ENCODE data around the gene OMP. TPM values are rescaled to one million over a fixed set of nuclear protein-coding genes. Genes with fewer than 3 reads are reported as not detected.
A peak's percentile ranks its signal among the peaks of the same experiment; 100 is the strongest.

The OMP gene
- total RNA-seq, 1 donor from 2014 or later, result not detected

DNA sequence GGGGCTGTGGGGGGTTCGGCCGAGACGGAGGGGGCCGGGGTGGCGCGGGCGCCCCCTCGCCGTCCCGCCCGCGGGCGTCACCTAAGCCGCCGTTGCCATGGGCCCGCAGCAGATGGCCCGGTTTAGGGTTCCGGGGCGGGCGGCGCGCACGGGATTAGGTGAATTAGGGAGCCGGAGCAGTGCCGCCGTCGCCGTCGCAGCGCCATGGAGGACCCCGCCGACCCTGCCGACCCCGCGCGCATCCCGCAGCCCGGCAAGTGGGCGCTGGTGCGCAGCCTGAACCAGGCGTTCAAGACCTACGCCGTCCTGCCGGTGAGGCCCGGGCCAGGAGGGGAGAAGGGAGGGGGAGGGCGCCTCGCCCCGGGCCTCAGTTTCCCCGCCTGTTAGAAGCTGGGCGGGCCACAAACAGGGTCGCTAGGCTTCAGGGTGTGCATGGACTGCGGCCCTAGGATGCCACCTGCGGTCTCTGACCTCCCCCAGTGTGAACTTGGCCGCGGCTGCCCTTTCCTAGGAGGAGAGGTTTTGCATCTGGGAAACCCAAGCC, 35.5 kb downstream of the OMP start:
- no peak overlapping the region for H3K4me3 Mint-ChIP-seq (ENCODE audit: low read depth)
- H3K4me1 Mint-ChIP-seq (ENCODE audit: low read depth), result peaks cover 29% of the 10 kb centered on the region
- H3K27me3 Mint-ChIP-seq (ENCODE audit: low read depth), result peaks cover 16% of the 10 kb centered on the region
- intact Hi-C loops (cut with micrococcal nuclease), result no loop called here
- no peaks in the 10 kb centered on the region for H3K36me3 Mint-ChIP-seq (ENCODE audit: low read depth)
- DNase-seq (ENCODE audit: low spot score), result no peak
- no peak overlapping the region for H3K27ac Mint-ChIP-seq
- H3K9me3 Mint-ChIP-seq, result no peaks in the 10 kb centered on the region

DNA sequence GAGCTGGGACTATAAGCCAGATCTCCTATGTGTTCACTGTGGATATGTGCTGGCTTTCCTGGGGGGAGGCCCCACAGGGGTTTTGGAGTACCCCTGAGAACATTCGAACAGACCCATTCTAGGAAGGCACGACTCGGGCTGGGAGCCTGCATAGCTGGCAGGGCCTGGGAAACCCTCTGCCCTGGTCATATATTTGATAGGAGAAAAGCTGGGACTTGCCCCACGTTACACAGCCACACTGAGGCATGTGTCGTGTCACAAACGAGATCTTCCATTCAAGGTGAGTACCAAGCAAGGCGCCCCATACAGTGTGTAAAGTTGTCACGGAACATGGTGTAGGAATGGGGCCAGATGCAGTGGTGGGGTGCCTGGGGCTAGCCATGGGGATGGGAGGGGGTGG, 36.6 kb downstream of the OMP start:
- H3K9me3 Mint-ChIP-seq, result no peaks in the 10 kb centered on the region
- peaks cover 29% of the 10 kb centered on the region for H3K4me1 Mint-ChIP-seq (ENCODE audit: low read depth)
- H3K27ac Mint-ChIP-seq, result no peak overlapping the region
- DNase-seq (ENCODE audit: low spot score), result no peak
- intact Hi-C loops (cut with micrococcal nuclease), result no loop called here
- no peak overlapping the region for H3K4me3 Mint-ChIP-seq (ENCODE audit: low read depth)
- no peaks in the 10 kb centered on the region for H3K36me3 Mint-ChIP-seq (ENCODE audit: low read depth)
- H3K27me3 Mint-ChIP-seq (ENCODE audit: low read depth), result peaks cover 16% of the 10 kb centered on the region

DNA sequence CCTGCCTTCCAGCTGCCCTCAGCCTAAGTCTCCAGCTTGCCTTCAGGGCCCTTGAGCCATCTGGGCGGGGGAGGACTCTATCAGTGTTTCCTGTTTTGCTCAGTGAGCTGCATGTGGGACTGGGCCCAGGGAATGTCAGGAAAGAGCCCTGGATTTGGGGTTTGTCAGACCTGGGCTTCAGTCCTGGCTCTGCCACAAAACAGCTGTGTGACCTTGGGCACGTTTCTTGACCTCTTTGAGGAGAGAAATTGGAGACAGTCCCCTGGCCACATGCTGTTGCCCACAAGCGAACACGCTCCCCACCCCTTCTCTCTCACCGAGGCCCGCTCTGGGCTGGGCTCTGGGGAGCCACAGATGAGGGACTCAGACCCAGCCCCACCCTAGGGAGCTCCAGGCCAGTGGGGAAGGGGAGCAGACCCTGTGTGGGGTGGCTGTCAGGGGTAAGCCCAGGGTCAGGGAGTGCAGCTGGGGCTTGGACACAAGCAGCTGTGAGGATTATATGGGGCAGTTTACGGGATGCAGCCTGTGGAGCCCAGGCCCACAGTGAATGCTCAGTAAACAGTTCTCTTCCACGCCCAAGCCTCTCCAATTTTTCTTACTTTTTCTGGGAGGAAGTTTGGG, 37.7 kb downstream of the OMP start:
- H3K4me3 Mint-ChIP-seq (ENCODE audit: low read depth), result no peak overlapping the region
- intact Hi-C loops (cut with micrococcal nuclease), result no loop called here
- H3K36me3 Mint-ChIP-seq (ENCODE audit: low read depth), result no peaks in the 10 kb centered on the region
- peaks cover 29% of the 10 kb centered on the region for H3K4me1 Mint-ChIP-seq (ENCODE audit: low read depth)
- DNase-seq (ENCODE audit: low spot score), result no peak
- H3K27ac Mint-ChIP-seq, result no peak overlapping the region
- no peaks in the 10 kb centered on the region for H3K9me3 Mint-ChIP-seq
- peaks cover 16% of the 10 kb centered on the region for H3K27me3 Mint-ChIP-seq (ENCODE audit: low read depth)

DNA sequence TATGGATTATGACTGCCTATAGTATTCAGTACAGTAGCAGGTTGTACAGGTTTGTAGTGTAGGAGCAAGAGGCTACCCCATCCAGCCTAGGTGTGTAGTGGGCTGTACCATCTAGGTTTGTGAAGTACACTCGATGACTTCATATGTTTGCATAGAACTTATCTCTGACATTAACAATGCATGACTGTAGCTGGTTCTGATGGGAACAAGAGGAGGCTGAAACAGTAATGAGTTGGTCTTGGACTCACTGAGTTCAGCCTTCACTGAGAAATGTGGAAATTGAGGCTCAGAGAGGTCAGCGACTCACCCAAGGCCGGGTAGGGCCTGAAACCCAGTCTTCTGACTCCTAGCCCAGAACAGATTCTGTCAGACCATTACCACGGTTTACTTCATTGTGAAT, 38.4 kb downstream of the OMP start:
- Mint-ChIP-seq H3K27me3 (ENCODE audit: low read depth) (peaks cover 18% of the 10 kb centered on the region), H3K36me3 (ENCODE audit: low read depth) (no peaks in the 10 kb centered on the region), H3K27ac (no peak overlapping the region), H3K9me3 (no peaks in the 10 kb centered on the region), H3K4me3 (ENCODE audit: low read depth) (no peak overlapping the region), H3K4me1 (ENCODE audit: low read depth) (peaks cover 24% of the 10 kb centered on the region)
- DNase-seq (ENCODE audit: low spot score), result no peak
- intact Hi-C loops (cut with micrococcal nuclease), result no loop called here

DNA sequence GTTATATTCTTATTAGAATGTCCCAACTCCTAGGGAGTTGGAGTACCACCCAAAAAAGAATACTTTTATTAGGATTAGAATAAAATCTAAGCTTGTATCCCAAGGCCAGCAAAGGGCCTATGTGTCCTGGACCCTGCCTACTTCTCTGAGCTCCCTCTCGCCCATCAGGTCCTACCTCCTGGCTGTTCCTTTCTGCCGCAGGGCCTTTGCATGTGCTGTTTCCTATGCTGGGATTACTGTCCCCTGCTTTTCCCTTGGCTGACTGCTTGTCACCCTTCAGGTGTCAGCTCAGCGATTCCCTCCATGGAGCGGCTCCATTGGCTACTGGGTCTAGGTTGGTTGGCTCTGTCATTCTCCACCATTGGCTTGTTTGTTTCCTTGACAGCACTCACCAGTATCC, 38.8 kb downstream of the OMP start:
- Mint-ChIP-seq H3K9me3 (no peaks in the 10 kb centered on the region), H3K4me1 (ENCODE audit: low read depth) (peaks cover 20% of the 10 kb centered on the region), H3K27ac (no peak overlapping the region), H3K4me3 (ENCODE audit: low read depth) (no peak overlapping the region), H3K36me3 (ENCODE audit: low read depth) (no peaks in the 10 kb centered on the region), H3K27me3 (ENCODE audit: low read depth) (peaks cover 20% of the 10 kb centered on the region)
- intact Hi-C loops (cut with micrococcal nuclease), result no loop called here
- no peak for DNase-seq (ENCODE audit: low spot score)

DNA sequence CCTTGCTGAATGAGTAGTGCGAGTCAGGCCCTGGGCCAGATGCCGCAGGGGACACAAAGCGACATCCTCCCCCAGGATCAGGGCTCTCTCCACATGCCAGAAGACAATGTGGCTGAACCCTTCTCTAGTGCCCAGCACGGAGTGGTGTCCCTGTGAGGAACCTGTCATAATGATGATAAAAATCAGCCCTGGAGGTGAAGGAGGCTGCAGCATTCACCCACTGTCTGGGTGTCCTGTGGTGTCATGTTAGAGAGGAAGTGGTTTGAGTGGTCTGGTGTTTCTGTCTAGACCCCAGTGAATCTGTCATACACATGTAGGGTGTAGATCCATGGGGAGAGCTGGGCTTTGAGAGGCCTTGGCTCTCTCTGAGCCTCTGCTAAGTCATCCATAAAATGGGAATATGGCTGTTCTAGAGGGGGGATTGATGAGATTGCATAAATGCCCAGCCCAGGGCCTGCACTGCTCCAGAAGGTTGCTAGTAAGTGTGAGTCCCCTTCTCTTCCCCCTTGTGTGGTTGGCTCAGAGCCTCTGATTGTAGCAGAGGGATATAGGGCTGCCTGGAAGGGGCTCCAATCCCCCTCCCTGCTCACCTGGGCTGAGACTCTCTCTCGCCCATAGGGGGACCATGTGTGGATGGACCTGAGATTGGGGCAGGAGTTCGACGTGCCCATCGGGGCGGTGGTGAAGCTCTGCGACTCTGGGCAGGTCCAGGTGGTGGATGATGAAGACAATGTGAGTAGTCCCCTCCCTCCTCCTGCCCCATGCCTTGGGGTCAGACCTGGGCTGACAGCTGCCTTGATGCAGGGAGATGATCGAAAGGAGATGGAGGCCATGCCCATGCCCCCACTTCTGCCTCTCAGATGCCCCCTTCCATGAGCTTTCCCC, 39.7 kb downstream of the OMP start:
- peaks cover 15% of the 10 kb centered on the region for H3K4me1 Mint-ChIP-seq (ENCODE audit: low read depth)
- H3K27ac Mint-ChIP-seq, result no peak overlapping the region
- peaks cover 20% of the 10 kb centered on the region for H3K27me3 Mint-ChIP-seq (ENCODE audit: low read depth)
- H3K4me3 Mint-ChIP-seq (ENCODE audit: low read depth), result no peak overlapping the region
- intact Hi-C loops (cut with micrococcal nuclease), result no loop called here
- no peak for DNase-seq (ENCODE audit: low spot score)
- no peaks in the 10 kb centered on the region for H3K36me3 Mint-ChIP-seq (ENCODE audit: low read depth)
- no peaks in the 10 kb centered on the region for H3K9me3 Mint-ChIP-seq

DNA sequence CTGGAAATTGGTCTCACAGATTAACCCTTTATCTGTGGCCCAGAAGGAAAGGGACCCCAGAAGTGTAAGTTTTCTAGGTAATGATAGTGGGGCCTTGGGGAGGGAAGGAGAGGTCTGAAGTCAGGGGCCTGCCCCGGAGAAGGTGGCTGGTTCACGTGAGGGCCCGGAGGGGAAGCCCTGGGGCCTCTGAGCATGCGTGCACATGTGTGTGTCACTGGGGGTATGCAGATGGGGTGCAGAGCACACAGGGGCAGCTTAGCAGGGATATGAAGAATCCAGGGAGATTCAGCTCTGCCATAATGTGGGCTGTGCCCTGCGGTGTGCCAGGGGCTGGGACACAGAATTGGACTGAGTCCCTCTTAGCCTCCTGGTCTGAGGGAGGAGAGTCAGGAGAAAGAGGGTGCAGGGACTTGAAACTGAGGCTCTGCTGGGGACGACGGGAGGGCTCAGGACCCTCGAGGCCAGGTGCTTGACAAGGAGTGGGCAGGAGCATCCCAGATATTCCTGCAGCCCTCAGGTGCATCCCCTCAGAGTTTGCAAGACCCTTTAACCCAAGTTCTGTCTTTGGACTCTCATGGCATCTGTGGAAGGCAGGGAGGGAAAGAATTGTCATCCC, 40.9 kb downstream of the OMP start:
- Mint-ChIP-seq H3K27ac (no peak overlapping the region), H3K4me3 (ENCODE audit: low read depth) (no peak overlapping the region), H3K36me3 (ENCODE audit: low read depth) (no peaks in the 10 kb centered on the region), H3K9me3 (no peaks in the 10 kb centered on the region), H3K4me1 (ENCODE audit: low read depth) (peaks cover 21% of the 10 kb centered on the region), H3K27me3 (ENCODE audit: low read depth) (peaks cover 25% of the 10 kb centered on the region)
- no peak for DNase-seq (ENCODE audit: low spot score)
- intact Hi-C loops (cut with micrococcal nuclease), result no loop called here

DNA sequence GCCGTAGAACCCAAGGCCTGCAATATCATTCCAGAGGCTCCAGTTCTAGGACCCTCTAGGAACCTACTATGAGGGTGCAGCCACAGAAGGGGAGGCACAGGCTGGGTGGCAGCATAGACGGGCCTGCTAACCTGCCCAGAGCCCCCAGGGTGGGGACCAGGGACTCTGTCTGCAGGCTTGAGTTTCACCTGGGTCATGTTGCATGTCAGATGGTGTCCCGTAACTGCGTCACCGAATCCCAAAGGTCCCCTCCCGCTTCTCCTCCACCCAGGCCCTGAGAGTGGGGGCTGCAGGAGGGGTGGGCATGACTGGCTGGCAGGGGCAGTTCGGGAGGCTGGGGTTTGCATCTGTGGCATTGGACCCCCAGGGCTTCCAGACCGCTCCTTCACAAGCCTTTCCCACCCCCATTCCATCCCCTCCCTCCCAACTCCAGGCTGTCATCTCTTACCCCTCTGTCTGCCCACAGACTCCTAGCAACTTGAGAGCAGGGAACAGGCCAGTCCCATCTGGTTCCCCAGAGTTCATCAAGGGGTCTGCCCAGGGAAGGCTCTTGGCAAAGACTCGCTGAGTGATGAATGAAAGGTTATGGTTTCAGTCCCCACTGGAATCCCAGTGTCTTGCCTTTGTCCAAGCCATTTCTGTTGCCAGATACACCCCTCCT, 41.7 kb downstream of the OMP start:
- H3K27ac Mint-ChIP-seq, result no peak overlapping the region
- intact Hi-C loops (cut with micrococcal nuclease), result no loop called here
- no peaks in the 10 kb centered on the region for H3K36me3 Mint-ChIP-seq (ENCODE audit: low read depth)
- peaks cover 23% of the 10 kb centered on the region for H3K4me1 Mint-ChIP-seq (ENCODE audit: low read depth)
- peaks cover 21% of the 10 kb centered on the region for H3K27me3 Mint-ChIP-seq (ENCODE audit: low read depth)
- H3K4me3 Mint-ChIP-seq (ENCODE audit: low read depth), result no peak overlapping the region
- DNase-seq (ENCODE audit: low spot score), result no peak
- H3K9me3 Mint-ChIP-seq, result no peaks in the 10 kb centered on the region

DNA sequence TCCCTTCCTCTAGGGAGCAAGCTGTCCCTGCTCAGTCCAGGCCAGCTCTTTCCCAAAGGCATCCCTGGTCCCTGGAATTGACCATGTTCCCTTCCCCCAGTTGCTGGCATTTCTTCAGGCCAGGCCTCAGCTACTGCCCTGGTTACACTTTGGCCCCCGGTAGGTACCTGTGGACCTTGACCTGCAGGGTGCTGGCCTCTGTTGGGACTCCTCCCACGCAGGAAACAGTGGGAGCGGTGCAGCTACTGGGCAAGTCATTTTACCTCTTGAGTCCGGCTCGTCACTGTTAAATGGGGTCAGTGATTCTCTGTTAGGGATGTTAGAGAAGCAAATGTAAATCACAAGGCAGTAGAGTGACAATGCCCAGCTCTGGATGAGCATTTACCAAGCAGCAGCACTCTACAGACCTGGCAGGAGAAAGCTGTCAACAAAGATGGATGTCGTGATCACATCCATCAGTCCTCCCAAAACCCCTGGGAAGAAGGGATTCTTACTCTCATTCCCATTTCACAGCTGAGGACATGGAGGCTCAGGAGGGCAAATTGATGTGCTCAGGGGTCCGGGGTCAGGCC, 42.3 kb downstream of the OMP start:
- Mint-ChIP-seq H3K27me3 (ENCODE audit: low read depth) (peaks cover 16% of the 10 kb centered on the region), H3K4me3 (ENCODE audit: low read depth) (no peak overlapping the region), H3K4me1 (ENCODE audit: low read depth) (peaks cover 23% of the 10 kb centered on the region), H3K36me3 (ENCODE audit: low read depth) (no peaks in the 10 kb centered on the region), H3K9me3 (no peaks in the 10 kb centered on the region), H3K27ac (no peak overlapping the region)
- DNase-seq (ENCODE audit: low spot score), result no peak
- intact Hi-C loops (cut with micrococcal nuclease), result no loop called here

DNA sequence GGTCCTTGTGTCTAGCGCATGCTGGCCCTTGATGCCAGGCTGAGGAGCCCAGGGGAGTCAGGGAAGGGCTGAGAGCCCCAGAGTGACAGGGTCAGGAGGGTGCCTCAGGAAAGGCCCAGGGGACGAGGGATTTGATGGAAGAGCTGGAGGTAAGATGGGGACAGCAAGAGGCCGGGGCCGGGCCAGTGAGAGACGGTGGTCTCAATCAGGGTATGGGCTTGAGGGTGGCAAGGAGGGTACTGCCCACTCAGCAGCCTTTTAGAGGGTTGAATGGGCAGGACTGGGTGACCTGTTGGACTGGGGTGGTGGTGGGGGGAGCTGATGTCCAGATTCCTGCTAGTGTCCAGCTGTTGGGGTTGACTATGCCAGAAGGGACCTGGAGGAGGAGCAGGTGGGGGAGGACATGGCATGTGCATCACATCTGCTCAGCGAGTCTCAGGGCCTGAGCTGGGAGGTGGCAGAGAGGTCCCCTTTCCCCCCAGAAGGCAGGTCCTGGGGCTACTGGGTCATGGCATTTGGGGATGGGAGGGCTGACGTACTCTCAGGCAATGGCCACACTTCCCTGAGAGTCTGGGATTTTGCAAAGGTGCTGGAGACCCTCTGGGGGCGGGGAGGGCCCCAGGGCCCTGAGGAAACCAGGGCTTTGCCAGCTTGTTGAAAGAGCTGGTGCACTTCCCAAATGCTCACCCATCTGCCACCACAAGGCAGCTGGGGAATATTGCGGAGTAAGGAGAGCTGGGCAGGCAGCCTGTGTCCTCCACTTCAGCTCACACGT, 43.8 kb downstream of the OMP start:
- Mint-ChIP-seq H3K27ac (no peak overlapping the region), H3K4me1 (ENCODE audit: low read depth) (peaks cover 25% of the 10 kb centered on the region), H3K36me3 (ENCODE audit: low read depth) (no peaks in the 10 kb centered on the region), H3K27me3 (ENCODE audit: low read depth) (peaks cover 14% of the 10 kb centered on the region), H3K9me3 (no peaks in the 10 kb centered on the region), H3K4me3 (ENCODE audit: low read depth) (no peak overlapping the region)
- intact Hi-C loops (cut with micrococcal nuclease), result no loop called here
- DNase-seq (ENCODE audit: low spot score), result no peak

DNA sequence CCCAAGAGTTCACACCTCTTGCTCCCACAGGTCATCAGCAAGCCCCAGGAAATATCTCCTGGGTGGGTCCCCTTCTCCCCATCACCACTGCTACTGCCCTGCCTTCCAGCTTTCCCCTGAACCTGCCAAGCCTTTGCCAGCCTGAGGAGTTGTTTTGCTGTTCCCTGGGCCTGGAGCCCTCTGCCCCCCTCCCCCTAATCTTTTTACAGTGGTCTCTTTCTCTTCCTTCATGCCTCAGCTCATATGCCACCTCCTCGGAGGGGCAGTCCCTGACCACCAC, 44.3 kb downstream of the OMP start:
- Mint-ChIP-seq H3K27me3 (ENCODE audit: low read depth) (peaks cover 14% of the 10 kb centered on the region), H3K4me1 (ENCODE audit: low read depth) (peaks cover 26% of the 10 kb centered on the region), H3K36me3 (ENCODE audit: low read depth) (no peaks in the 10 kb centered on the region), H3K4me3 (ENCODE audit: low read depth) (no peak overlapping the region), H3K27ac (no peak overlapping the region), H3K9me3 (no peaks in the 10 kb centered on the region)
- intact Hi-C loops (cut with micrococcal nuclease), result no loop called here
- no peak for DNase-seq (ENCODE audit: low spot score)

DNA sequence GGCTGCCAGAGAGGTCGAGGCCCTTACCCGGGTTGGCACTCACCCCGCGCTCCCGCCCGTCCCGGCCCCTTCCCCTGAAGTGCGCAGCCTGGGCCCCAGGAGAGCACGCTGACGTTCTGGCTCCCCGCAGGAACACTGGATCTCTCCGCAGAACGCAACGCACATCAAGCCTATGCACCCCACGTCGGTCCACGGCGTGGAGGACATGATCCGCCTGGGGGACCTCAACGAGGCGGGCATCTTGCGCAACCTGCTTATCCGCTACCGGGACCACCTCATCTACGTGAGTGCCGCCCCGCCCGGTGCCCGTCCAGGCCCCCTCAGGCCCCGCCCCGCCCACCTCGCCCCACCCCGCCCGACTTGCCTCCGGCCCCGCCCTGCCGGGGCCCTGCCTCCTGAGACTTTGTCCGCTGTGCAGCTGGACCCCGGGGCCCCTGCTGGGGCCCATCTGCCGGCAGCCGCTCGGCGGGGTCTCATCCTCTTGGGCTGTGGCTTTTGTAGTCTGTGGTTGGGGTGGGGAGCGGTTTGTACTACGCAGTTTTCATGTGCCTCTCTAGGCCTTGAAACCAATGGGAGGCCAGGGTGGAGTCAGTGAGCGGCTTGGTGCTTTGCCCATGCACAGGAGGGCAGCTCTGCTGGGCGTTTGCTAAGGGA, 45.2 kb downstream of the OMP start:
- Mint-ChIP-seq H3K27ac (no peak overlapping the region), H3K4me3 (ENCODE audit: low read depth) (peak overlapping the region; percentile 65)

More for the DNA sequence above, 45.2 kb downstream of the OMP start:
- DNase-seq (ENCODE audit: low spot score), result peak; percentile 30
- Mint-ChIP-seq H3K9me3 (no peaks in the 10 kb centered on the region), H3K27me3 (ENCODE audit: low read depth) (peaks cover 14% of the 10 kb centered on the region), H3K4me1 (ENCODE audit: low read depth) (peaks cover 28% of the 10 kb centered on the region), H3K36me3 (ENCODE audit: low read depth) (no peaks in the 10 kb centered on the region)
- intact Hi-C loops (cut with micrococcal nuclease), result no loop called here

Data from activated T-helper 2 cell treated with anti-CD3 and anti-CD28 coated beads, Interferon-gamma antibody, Interleukin-2, Interleukin-4, amounts not matched to agents 10 μg/mL and 5 μg/mL and 100 μg/mL, durations not matched to agents 14 hours and 24 hours and 36 hours (primary cell).